B cell (primary cell): ENCODE results near the gene HOXB9.

Source experiments
- CTCF ChIP-seq: fragments of 200-600 bp; IDR thresholded peaks from one replicate; pipeline ENCODE4 v1.8.0; 2022; ENCODE audit warnings: antibody characterized with exemption, mild to moderate bottlenecking
- EZH2 ChIP-seq: IDR thresholded peaks from 2 replicates; pipeline ENCODE4 v1.6.1; 2012; ENCODE audit warnings: borderline replicate concordance, low read depth, mild to moderate bottlenecking, moderate library complexity, low read length; ENCODE audit not compliant: insufficient read depth, poor library complexity, severe bottlenecking

- TF ChIP-seq CTCF (no peak), EZH2 (no peak)
These were observed 20.7 kb downstream of the HOXB9 start for GRCh38 chr17:48605409-48605919.
